Endothelial cell of umbilical vein (primary cell): ENCODE data around the gene ZP4. TPM values are rescaled to one million over a fixed set of nuclear protein-coding genes. Genes with fewer than 3 reads are reported as not detected.

ENCODE experiments used
- BruUV-seq: library from RNA; stranded (reverse); fragments of 400-500 nt; replicated peaks from 2 replicates; lab custom pipeline; 2021; lab: Mats Ljungman, UMichigan
- CTCF ChIA-PET: fragments of 300-600, 350-600 bp; sonication (Branson Sonifier 250); formaldehyde crosslinking; loops from one replicate; lab custom pipeline; 2021; ENCODE audit warnings: antibody characterized with exemption, inconsistent platforms; lab: Charles Lee
- POLR2A ChIA-PET: fragments of 300-600, 350-600 bp; sonication (Branson Sonifier 250); formaldehyde crosslinking; loops from one replicate; lab custom pipeline; 2021; ENCODE audit warnings: antibody characterized with exemption, inconsistent platforms; lab: Charles Lee
- DNase-seq: peaks from one replicate; pipeline ENCODE4 v3.0.0-alpha.2; 2011; ENCODE audit warnings: low read depth, low spot score
- FAIRE-seq: peaks from 2 replicates; lab custom pipeline; 2011; peaks lifted over from hg19 to GRCh38; lab: Jason Lieb, UNC
- H2AFZ ChIP-seq: 2 replicates; pipeline ENCODE4 v1.6.0; 2012; ENCODE audit warnings: low read depth, low read length, control low read depth, inconsistent platforms
- H3K27ac ChIP-seq: 2 replicates; pipeline ENCODE4 v1.5.1; 2011; ENCODE audit warnings: low read depth, mild to moderate bottlenecking, control low read depth, low read length, moderate library complexity; ENCODE audit not compliant: insufficient read depth
- H3K27me3 ChIP-seq, 2 experiments: 2 replicates each; pipeline versions ENCODE4 v1.6.0 to v1.6.1; 2011; ENCODE audit warnings: low read length in 2 of 2, mixed read lengths in 1 of 2; ENCODE audit not compliant: control insufficient read depth in 2 of 2, insufficient read depth in 2 of 2
- H3K36me3 ChIP-seq, 2 experiments: 2 replicates in 1 of 2; 3 replicates in 1 of 2; pipeline ENCODE4 v1.5.1; 2011; ENCODE audit warnings: low read length in 2 of 2, mild to moderate bottlenecking in 1 of 2, moderate library complexity in 1 of 2; ENCODE audit not compliant: control insufficient read depth in 2 of 2, insufficient read depth in 2 of 2; ENCODE audit errors: extremely low read depth in 1 of 2
- H3K4me1 ChIP-seq: 3 replicates; pipeline ENCODE4 v1.5.1; 2011; ENCODE audit warnings: mild to moderate bottlenecking, low read length; ENCODE audit not compliant: control insufficient read depth, insufficient read depth; ENCODE audit errors: extremely low read depth
- H3K4me2 ChIP-seq: 2 replicates; pipeline ENCODE4 v1.6.1; 2011; ENCODE audit warnings: low read length, control low read depth, mixed read lengths; ENCODE audit not compliant: insufficient read depth
- H3K4me3 ChIP-seq, 3 experiments: fragments of 200-600 bp in 1 of 3; sonication (generic), shearing (Covaris generic) in 1 of 3; replicated peaks in 1 of 3; 2 replicates each; pipeline ENCODE4 v1.5.1; 2011 to 2016; ENCODE audit warnings: control low read depth in 3 of 3, low read length in 3 of 3, mild to moderate bottlenecking in 2 of 3, inconsistent platforms in 1 of 3, low read depth in 1 of 3, moderate library complexity in 1 of 3; ENCODE audit not compliant: insufficient read depth in 1 of 3
- H3K79me2 ChIP-seq: 2 replicates; pipeline ENCODE4 v1.6.0; 2012; ENCODE audit warnings: low read length, inconsistent platforms; ENCODE audit not compliant: control insufficient read depth, insufficient read depth
- H3K9ac ChIP-seq: replicated peaks from 2 replicates; pipeline ENCODE3; 2011; ENCODE audit warnings: low read length, control low read depth; ENCODE audit not compliant: insufficient read depth; ENCODE audit errors: extremely low read depth
- H3K9me1 ChIP-seq: replicated peaks from 3 replicates; pipeline ENCODE4 v1.6.0; 2011; ENCODE audit warnings: mild to moderate bottlenecking, low read length; ENCODE audit not compliant: control insufficient read depth, insufficient read depth; ENCODE audit errors: extremely low read depth
- H3K9me3 ChIP-seq: replicated peaks from 2 replicates; pipeline ENCODE4 v1.5.1; 2012; ENCODE audit warnings: low read length, inconsistent platforms; ENCODE audit not compliant: control insufficient read depth, insufficient read depth
- H4K20me1 ChIP-seq: replicated peaks from 2 replicates; pipeline ENCODE3; 2011; ENCODE audit warnings: mild to moderate bottlenecking, low read length; ENCODE audit not compliant: control insufficient read depth, insufficient read depth; ENCODE audit errors: extremely low read depth
- CTCF ChIP-seq, 2 donors: IDR thresholded peaks; 1 replicate in 1 of 2; 2 replicates in 1 of 2; pipeline ENCODE4 v1.5.1; 2011; ENCODE audit warnings: low read length in 2 of 2, mild to moderate bottlenecking in 2 of 2, moderate library complexity in 2 of 2, control low read depth in 1 of 2, inconsistent platforms in 1 of 2, low read depth in 1 of 2; ENCODE audit not compliant: insufficient read depth in 1 of 2; ENCODE audit errors: extremely low read depth in 1 of 2
- EZH2 ChIP-seq: IDR thresholded peaks from 2 replicates; pipeline ENCODE4 v1.6.1; 2012; ENCODE audit warnings: borderline replicate concordance, low read depth, mild to moderate bottlenecking, moderate library complexity, low read length, inconsistent platforms; ENCODE audit not compliant: severe bottlenecking
- FOS ChIP-seq: IDR thresholded peaks from 2 replicates; pipeline ENCODE4 v1.6.1; 2011; ENCODE audit warnings: mild to moderate bottlenecking, low read length, moderate library complexity, borderline replicate concordance; ENCODE audit not compliant: insufficient read depth
- GATA2 ChIP-seq: IDR thresholded peaks from 2 replicates; pipeline ENCODE4 v1.7.0; 2011; ENCODE audit warnings: low read depth, mild to moderate bottlenecking, moderate library complexity, mixed read lengths, low read length; ENCODE audit not compliant: insufficient read length, insufficient read depth
- JUN ChIP-seq: IDR thresholded peaks from 2 replicates; pipeline ENCODE4 v1.6.1; 2011; ENCODE audit warnings: borderline replicate concordance, low read depth; ENCODE audit not compliant: insufficient read length, insufficient read depth
- MYC ChIP-seq: IDR thresholded peaks from one replicate; pipeline ENCODE4 v1.6.1; 2011; ENCODE audit warnings: mild to moderate bottlenecking, low read depth, low read length
- dilution Hi-C: fragments of 300-500 bp; cut with MboI; formaldehyde crosslinking; loops from one replicate; pipeline ENCODE4 v1.15.0; 2019; ENCODE audit warnings: low sequenced_read_pairs; ENCODE audit not compliant: extremely low pct_ligation_motif_present
- intact Hi-C: fragments of 100-400 bp; cut with micrococcal nuclease; formaldehyde crosslinking; loops from one replicate; pipeline ENCODE4 v1.10.0; 2022
- polyA plus RNA-seq, 4 experiments: library from polyadenylated mRNA; depleted of rRNA in 3 of 4; stranded (reverse) in 3 of 4; unstranded in 1 of 4; fragments of >200 nt; gene quantifications; 2 replicates each; pipeline versions ENCODE4 v1.2.1 to v1.2.3, GENCODE V29; 2011 to 2012; ENCODE audit warnings: missing spikeins in 1 of 4
- total RNA-seq: library from RNA; stranded (reverse); gene quantifications from 2 replicates; pipeline ENCODE4 v1.2.3, GENCODE V29; 2021

ZP4 gene
- total and polyA plus RNA-seq, 2 donors (not counting 3 experiments of a cell fraction or from before 2014, with no cell fraction given), result not detected

DNA sequence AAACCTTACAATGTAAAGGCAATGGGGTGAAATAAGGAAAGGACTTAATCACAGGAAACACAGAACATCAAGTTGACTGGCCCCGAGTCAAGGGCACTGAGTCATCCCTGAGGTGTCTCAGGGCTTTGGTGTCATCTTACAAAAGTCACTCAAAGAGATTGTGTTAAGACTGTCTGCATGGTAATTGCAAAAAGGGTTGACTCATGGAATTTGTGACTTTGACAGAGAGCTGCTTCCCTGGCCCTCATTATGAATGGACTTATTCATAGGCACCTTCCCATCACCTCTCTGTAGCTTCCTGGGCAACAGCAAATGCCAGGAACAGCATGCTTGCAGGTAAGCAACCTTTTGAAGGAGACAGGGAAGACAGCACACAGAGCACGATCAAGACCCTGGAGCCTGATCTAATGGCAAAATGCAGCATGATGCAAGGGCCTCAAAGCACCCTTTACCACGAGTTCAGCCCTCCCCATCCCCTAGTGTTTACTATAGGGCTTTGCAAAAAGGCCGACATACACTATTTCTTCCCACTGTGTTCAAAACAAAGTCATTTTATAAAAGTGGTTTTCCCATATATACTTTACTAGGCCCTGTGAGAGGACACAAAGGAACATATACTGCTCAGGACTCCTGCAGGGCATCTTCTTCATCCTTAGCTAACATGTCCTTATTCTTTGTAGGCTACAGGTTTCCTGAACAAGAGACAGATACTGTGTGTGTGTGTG lies 17.1 kb downstream of the ZP4 start:
- Histone ChIP-seq H3K36me3 (no peaks in the 10 kb centered on the region), H4K20me1 (no peaks in the 10 kb centered on the region), H3K27me3 (no peaks in the 10 kb centered on the region), H3K9me3 (no peaks in the 10 kb centered on the region), H3K27ac (no peak overlapping the region), H3K9me1 (no peaks in the 10 kb centered on the region), H2AFZ (no peak overlapping the region), H3K9ac (no peak overlapping the region), H3K79me2 (no peaks in the 10 kb centered on the region), H3K4me2 (no peak overlapping the region), H3K4me1 (no peaks in the 10 kb centered on the region), H3K4me3 (no peak overlapping the region)
- CTCF ChIA-PET, result no interaction called here
- dilution Hi-C loops, result no loop called here
- intact Hi-C loops, result no loop called here
- POLR2A ChIA-PET, result no interaction called here
- no TSS peak for BruUV-seq
- DNase-seq (no peak), FAIRE-seq (no peak)
- TF ChIP-seq FOS (no peak), GATA2 (no peak), EZH2 (no peak), MYC (no peak), CTCF (IDR thresholded peaks at IDR 0.05; ENCODE audit: extremely low read depth in 1 of 2, insufficient read depth in 1 of 2, low read depth in 1 of 2, low read length in 2 of 2) (no peak), JUN (no peak)
